Activated T-cell treated with anti-CD3 and anti-CD28 coated beads for 48 hours (primary cell): ENCODE measurements around the gene CCNY.
"Not testable (repeated sequence)": the region's sequence is repeated elsewhere in the genome, so short reads cannot be mapped to it uniquely, and the experiment has no call there.

ENCODE experiments used
- DNase-seq: peaks from one replicate; pipeline ENCODE4 v3.0.0-alpha.2; 2020; ENCODE audit warnings: low read depth

CCNY gene

GRCh38 chr10:35384265-35384868 lies 48.1 kb downstream of the CCNY start:
- DNase-seq: no peak

GRCh38 chr10:35386594-35387174 lies 50.4 kb downstream of the CCNY start:
- no peak for DNase-seq

DNA sequence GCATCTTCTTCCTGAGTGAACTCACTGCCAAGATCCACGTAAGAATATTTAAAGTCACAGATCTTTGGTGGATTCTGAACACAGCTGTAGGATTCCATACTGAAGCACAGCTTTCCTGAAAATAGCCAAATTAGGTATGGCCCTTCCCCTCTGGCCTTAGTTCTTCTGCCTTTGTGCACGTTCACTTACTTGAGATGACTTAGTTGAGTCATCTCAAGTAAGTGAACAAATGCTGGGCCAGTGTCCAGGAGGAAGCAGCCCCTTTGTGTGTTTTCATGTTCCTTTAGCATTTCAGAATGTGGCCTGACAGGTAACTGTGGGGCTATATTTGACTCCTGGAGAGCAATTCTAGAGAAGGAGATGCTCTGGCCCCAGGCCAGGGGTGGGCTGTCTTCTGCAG lies 51.5 kb downstream of the CCNY start:
- DNase-seq: no peak

DNA sequence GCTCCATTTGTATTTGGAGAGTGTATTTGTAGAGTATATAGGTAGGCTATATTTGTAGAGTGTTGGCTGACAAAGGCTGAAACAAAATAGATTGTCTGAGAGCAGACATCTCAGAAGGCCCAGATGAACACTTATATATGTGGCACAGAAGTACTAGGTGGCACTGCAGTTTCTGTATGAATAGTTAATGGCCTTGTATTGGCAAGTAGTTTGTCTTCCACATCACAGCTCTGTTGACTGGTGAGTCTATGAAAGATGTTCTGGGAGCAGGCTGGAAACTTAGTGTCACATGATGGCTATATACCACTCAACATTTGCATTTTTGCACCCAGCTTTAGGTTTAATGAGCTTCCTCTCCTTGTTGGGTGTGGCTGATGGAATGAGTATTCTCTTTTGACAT lies 51.9 kb downstream of the CCNY start:
- DNase-seq: no peak

DNA sequence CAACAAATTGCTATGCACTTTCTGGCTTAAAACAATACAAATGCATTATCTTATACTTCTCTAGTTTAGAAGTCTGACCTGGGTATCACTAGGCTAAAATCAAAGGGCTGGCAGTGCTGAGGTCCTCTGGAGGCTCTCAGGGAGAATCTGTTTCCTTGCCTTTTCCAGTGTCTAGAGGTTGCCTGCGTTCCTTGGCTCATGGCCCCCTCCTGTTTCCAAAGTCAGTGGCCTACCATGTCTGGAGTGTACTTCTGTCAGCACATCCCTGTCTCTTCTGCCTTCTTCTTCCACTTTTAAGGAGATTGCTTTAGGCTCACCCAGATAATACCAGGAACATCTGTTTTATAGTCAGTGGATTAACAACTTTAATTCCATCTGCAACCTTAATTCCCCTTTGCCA lies 52.4 kb downstream of the CCNY start:
- no peak for DNase-seq

GRCh38 chr10:35390161-35390840 lies 54.0 kb downstream of the CCNY start:
- no peak for DNase-seq

DNA sequence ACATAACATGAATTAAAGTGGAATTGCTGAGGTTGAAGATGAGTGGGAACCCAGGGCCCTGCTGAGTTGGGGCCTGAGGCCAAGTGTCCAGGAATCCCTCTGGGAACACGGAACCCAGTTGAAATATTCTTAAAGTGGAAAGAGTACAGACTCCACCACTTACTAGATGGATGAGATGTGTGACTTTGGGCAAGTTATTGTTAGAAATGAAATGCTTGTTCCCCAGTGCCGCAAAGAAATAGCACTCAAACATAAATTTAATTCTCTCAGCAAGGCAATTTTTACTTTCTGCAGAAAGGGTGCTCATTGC lies 54.5 kb downstream of the CCNY start:
- DNase-seq: no peak

- no peak for DNase-seq
Observed at GRCh38 chr10:35391153-35391953, 55.0 kb downstream of the CCNY start.

DNA sequence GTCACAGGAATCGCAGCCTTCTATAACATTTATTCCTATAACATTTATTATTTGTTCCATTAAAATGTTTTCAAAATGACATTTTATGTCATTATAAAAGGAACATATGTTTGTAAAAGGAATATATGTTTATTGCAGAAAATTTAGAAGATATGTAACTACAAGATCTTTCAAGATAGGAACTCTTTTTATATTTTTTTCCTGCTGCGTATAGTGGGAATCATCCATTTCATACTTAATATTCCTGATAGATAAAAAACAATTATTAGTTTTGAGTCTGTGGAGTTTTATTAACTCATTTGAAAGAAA lies 55.6 kb downstream of the CCNY start:
- DNase-seq: no peak

DNA sequence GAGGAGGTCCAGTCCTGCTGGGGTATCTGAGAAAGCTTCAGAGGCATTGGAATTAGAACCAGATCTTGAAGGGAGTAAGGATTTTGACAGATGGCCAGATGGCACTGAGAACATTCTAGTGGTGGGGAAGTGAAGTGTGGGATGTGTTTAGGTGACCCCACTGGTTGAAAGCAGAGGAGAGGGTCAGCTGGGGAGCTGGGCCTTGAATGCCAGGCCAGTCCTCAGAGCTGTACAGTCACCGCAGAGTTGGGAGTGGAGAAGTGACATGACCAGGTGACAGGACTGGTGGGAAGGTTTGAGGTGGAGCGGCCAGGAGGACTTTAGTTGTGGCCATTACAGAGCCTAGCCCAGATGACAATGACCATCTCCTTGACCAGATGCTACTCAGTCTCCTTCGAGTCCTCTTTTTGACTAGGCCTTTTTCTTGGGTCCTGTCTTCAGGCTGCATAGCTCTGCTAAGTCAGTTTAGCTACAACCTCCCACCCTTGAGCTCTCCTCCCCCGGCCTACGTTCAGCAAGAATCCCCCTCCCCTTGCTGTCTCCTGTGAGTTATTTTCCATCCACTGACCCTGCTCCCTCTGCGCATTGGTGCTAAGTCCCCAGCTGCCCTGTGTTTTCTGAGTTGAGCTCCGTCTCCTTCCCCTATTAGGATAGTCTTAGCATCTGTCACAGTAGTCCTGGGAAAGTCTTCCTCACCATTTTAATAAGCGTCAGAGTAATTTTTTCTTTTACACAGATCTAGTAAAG lies 56.3 kb downstream of the CCNY start:
- no peak for DNase-seq

DNA sequence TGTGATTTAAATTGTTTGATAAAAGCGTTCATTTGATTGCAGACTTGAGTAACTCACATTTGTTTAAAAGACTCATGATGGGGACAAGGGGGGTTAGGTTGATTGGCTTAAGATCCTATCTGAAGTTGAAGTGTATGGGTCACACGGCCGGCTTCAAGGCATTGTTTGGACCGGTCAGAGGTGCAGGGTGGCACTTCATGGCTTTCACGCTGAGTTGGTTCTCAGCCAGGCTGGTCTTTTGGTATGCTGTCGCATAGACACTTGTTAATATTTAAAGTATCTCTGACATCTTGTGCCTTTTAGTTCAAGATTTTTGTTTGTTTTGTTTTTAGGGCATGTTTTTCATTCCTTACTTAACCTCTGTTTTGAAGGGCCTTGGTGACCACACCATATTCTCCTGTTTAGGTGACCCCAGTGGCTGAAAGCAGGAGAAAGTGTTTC lies 58.1 kb downstream of the CCNY start:
- DNase-seq: no peak

DNA sequence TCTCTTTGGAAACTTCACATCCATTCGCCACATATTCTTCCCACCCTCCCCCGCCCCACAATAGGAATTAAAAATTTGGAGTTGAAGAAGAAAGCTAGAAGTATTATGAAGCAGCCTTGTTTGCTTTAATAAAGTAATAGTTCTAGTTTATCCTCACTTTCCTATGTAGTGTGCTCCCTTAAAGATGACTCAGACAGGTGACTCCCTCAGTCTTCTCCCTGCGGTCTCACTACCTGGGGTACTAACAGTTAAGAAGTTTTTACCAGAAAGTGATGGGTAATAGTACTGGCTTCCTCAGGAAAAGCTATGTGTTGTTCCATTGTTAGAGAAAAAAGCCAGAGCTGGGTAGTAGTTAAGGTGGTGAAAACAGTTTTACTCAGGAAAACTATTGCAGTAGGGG lies 58.6 kb downstream of the CCNY start:
- no peak for DNase-seq

DNA sequence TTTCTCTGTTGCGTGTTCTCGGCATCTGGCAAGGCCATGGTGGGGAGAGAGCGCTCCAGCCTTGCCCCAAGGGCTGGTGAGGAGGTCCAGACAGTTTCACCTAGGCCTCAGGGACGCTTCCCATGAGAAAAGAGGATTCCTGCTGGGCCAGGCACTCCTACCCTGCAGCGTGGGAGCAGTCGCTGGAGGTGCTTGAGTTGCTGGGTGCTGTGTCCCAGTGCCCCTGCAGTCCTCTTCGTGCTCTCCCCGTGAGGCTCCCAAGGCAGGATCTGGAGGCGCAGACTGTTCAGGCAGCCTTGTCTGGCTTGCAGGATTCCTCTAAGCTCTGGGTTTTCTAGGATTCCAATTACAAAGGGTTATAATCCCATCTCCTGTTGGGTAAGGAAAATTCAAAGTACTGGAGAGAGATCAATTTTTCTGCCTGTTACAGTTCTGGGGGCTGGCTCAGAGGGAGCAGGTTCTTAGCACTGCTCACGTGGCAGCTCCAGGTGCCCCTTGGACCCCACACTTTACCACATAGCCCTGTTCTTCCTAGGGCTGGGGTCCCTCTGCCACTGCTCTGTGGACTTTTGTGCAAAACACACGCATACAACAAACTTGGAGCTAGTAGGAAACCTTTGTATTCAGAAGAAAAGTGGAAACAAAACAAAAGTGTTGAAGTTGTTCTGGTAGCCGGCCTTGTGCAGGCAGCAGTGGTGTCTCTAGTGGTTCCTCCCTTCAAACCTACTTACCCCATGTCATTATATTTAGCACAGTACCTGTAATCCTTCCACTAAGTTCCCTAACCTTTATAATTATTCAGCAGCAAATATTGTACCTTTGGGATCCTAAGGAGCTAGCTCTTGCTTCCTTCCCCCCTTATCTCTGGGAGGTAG lies 60.5 kb downstream of the CCNY start:
- no peak for DNase-seq

GRCh38 chr10:35397953-35398352 lies 61.6 kb downstream of the CCNY start:
- no peak for DNase-seq

GRCh38 chr10:35398355-35398754 lies 62.0 kb downstream of the CCNY start:
- DNase-seq: no peak

- DNase-seq: no peak
Observed at GRCh38 chr10:35398908-35399307, 62.6 kb downstream of the CCNY start.

DNA sequence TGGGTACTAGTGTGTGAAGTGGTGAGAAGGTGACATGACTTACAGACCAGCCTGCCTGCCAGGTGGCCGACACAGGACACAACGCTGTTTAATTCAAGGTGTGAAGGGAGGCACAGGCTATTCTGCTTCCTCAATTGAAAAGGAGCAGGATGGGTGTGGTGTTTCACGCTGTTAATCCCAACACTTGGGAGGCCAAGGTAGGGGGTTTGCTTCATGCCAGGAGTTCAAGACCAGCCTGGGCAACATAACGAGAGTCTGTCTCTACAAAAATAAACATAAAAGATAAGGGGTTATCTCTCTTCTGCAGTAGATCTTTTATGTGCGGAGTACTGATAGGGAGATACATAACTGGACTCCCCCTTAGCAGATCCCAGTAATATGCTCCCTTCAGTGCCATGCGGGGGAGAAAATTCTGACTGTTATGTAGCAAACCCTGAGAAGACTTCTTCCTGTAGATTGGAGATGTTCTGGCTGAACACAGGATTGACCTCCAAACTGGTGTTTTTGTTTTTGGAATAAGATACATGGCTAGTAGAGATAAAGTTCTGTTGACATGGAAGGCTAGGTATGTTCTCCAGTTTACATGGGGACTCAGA lies 63.2 kb downstream of the CCNY start:
- no peak for DNase-seq

- no peak for DNase-seq
Observed at GRCh38 chr10:35400595-35401268, 64.4 kb downstream of the CCNY start.

DNA sequence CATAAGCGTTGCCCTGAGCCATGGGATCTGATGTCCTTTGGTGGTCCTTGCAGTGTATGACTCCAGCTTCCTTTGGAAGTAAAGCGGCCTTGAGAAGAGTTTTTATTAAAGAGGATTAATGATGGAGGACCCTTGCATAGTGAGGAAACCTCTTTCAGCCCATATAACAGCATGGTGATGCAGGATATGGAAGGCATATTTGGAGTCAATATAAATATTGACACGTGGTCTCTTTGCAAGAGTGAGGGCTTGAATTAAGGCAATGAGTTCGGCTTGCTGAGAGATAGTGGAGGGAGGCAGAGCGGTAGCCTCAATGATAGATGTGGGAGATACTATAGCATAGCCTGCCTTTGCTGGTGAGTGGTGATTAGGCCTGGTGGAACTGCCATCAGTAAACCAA lies 67.2 kb downstream of the CCNY start:
- DNase-seq: not testable (repeated sequence)

DNA sequence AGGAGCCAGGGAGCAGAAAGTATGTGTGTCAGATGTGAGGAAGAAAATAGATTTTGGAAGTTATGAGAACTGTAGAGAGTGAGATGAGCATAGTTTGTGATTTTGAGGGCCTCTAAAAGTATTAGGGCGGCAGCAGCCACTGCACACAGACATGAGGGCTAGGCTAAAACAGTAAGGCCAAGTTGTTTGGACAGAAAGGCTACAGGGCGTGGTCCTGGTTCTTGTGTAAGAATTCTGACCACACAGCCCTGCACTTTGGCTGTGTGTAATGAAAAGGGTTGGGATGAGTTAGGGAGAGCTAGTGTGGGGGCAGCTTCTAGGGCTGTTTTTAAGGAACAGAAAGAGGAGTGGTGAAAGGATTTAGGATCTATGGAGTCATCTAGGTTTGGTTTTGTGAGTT lies 67.8 kb downstream of the CCNY start:
- not testable (repeated sequence) for DNase-seq
